ENCODE measurements around the gene PDE6D.

PDE6D gene

DNA sequence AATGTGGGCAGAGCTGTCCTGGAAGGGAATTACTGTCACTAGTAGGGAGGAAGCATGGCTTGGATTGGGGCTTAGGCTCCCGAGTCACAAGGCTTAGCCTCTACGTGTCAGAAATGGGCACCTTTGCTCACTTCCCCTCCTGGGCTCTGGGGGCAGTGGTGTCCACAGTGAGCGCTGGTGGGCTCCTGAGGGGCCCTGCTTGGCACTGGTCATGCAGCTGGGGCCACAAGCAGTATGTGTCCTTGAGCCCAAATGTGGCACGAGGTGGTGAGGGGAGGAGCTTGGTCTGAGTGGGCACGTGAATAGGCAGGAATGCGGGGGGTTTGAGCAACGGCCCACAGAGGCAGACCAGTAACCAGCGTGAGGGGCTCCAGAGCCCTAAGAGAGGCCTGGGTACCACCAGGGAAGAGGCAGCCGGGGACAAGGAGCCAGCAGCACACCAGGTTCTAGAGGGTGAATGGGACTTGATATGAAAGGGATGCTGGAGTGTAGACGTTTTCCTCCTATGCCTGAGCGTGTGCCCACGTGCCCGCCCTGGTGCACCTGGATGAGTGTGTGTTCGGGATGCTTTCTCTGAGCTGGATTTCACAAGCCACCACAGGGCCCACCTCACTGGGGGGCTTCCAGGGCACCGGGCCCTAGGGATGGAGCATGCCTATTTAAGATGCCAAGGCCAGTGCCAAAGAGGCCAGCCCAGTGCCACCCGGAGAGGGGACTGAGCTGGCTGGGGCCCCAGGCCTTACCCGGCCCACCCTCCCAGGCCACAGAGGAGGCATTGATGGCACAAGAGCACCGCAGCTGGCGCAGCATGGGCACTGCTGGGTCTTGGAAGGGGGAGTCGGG lies 95.5 kb downstream of the PDE6D start:
- TF ChIP-seq, protein P1, sequence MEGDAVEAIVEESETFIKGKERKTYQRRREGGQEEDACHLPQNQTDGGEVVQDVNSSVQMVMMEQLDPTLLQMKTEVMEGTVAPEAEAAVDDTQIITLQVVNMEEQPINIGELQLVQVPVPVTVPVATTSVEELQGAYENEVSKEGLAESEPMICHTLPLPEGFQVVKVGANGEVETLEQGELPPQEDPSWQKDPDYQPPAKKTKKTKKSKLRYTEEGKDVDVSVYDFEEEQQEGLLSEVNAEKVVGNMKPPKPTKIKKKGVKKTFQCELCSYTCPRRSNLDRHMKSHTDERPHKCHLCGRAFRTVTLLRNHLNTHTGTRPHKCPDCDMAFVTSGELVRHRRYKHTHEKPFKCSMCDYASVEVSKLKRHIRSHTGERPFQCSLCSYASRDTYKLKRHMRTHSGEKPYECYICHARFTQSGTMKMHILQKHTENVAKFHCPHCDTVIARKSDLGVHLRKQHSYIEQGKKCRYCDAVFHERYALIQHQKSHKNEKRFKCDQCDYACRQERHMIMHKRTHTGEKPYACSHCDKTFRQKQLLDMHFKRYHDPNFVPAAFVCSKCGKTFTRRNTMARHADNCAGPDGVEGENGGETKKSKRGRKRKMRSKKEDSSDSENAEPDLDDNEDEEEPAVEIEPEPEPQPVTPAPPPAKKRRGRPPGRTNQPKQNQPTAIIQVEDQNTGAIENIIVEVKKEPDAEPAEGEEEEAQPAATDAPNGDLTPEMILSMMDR (IDR thresholded peaks at IDR 0.05; ENCODE audit: extremely low read depth, missing control alignments): peak; percentile 12
- no peak for DNase-seq (ENCODE audit: low spot score)

DNA sequence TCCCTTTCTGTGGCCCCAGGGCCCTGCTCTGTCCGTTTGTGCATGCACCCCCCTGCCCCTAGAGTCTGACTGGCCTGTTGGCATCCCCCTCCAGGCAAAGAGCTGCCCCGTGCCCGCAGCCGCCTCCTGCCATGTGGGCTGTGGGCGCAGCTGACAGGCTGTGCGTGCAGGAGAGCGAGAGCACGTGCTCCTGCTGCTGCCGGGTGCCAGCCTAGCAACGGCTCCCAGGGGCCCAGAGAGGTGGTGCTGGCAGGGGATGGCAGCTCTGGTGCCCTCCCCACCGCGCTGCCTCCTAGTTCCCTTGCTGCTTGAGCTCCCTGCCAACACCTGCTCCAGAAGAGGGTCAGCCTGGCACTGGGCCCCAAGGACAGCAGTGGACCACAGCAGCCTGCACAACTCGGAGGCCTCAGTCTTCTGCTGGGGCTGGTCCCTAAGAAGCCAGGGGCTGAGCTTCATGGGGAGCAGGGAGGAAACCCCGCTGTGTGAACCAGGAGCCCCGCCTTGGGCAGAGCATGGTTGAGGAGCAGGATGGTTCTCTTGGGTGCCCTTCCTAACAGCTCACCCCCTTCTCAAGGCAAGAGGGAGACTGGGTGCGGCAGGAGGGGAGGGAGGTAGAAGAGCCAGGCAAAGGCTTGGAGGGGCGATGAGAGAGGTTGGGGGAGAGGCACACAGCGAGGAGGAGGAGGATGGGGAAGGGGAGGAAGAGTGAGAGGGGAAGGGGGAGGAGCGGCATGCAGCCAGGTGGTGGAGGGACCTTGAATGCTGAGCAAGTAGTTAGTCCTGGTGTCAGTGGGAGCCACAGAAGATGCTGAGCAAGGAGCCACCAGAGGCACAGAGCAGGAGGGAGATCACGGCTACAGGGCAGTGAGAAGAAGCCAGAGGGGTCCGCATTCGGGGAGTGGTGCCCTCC lies 96.5 kb downstream of the PDE6D start:
- no peak for DNase-seq (ENCODE audit: low spot score)
- TF ChIP-seq, protein P1 (IDR thresholded peaks at IDR 0.05; ENCODE audit: extremely low read depth, missing control alignments): no peak

DNA sequence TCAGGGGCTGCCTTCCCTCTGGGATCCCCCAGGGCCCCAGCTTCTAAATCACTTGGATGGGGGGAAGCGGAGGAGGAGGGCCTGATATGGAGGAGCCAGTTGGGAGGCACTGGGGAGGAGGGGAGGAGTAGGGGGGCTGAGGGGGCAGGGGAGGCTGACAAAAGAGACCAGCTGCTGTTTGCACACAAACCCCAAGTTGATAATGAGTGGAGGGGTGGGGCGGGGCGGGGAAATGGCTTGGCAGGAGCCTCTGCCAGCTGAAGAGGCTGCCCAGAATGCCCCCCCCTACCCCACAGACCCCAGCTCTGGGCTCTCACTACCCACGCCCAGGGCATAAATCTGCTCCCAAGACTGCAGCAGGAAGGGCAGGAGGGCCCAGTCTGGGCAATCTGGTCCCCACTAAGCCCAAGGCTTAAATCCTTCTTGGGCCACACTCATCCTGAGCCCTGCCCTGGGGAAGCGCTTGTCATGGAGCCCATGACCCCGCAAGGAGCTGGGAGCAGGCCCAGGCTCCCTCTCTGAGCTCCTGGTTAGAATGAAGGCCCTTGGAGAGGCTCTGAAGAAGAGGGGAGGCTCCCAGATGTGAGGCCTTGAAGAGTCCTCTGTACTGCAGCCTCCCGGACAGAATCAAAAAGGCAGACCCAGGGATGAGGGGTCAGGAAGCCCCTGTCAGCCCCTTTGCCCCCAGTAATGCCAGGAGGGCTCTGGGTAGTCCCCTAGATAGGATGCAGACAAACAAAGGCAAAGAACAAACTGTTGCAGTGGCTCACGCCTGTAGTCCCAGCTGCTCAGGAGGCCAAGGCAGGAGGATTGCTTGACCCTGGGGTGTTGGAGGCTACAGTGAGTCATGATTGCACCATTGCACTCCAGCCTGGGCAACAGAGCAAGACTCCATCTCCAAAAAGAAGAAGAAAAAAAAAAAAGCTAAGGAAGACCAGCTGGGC lies 97.5 kb downstream of the PDE6D start:
- DNase-seq (ENCODE audit: low spot score): no peak
- TF ChIP-seq, protein P1 (IDR thresholded peaks at IDR 0.05; ENCODE audit: extremely low read depth, missing control alignments): no peak

DNA sequence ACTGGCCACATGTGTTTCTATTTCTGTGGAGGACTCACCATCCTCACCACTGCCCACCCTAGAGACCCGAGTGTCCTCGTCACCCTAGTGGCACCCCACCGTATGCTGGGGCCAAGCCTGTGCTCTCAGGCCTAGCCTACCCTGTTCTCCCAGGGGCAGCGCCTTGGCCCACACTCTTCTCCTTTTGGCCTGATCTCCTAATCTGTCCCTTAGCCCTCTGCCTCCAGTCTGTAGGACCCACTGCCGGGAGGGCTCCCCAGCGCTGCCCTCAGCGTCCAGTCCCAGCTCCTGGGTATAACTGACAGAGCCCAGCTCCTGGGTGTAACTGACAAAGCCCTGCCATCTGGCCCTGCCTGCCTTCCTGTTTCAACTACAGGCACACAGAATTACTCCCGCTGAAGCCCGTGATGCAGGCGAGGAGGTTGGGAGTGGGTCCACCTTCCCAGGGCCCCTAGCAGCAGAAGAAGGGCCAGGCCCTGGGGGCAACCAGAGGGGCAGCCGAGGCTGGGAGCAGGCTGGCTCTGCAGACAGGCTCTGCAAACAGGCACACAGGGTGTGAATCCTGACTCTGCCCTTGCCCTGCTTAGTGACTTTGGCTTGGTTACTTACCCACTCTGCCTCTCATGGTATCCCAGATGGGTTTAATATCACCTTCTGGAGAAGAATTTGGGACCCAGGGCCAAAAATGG lies 98.3 kb downstream of the PDE6D start:
- TF ChIP-seq, protein P1 (IDR thresholded peaks at IDR 0.05; ENCODE audit: extremely low read depth, missing control alignments): no peak
- no peak for DNase-seq (ENCODE audit: low spot score)

Data from GM20000 (cell line).